ENCODE results near the gene KCNA5.

The KCNA5 gene

GRCh38 chr12:5087831-5088554 lies 44.3 kb downstream of the KCNA5 start:
- ATAC-seq (ENCODE audit: low read depth) (no peak), DNase-seq (ENCODE audit: low spot score) (no peak)
- TF ChIP-seq CTCF (IDR thresholded peaks at IDR 0.05; ENCODE audit: poor library complexity, severe bottlenecking), result no peak
- Histone ChIP-seq H3K4me3 (ENCODE audit: severe bottlenecking) (no peak overlapping the region), H3K27ac (ENCODE audit: poor library complexity, severe bottlenecking) (no peak overlapping the region), H3K4me1 (ENCODE audit: insufficient read depth, poor library complexity, severe bottlenecking) (no peaks in the 10 kb centered on the region), H3K27me3 (ENCODE audit: insufficient read depth, poor library complexity, severe bottlenecking) (no peaks in the 10 kb centered on the region), H3K9me3 (ENCODE audit: severe bottlenecking) (no peaks in the 10 kb centered on the region), H3K36me3 (ENCODE audit: low read depth) (no peaks in the 10 kb centered on the region)

GRCh38 chr12:5088586-5089264 lies 45.0 kb downstream of the KCNA5 start:
- no peak for TF ChIP-seq CTCF (IDR thresholded peaks at IDR 0.05; ENCODE audit: poor library complexity, severe bottlenecking)
- ATAC-seq (ENCODE audit: low read depth), result no peak; the same call in 2 of the 3 replicates
- Histone ChIP-seq H3K4me1 (ENCODE audit: insufficient read depth, poor library complexity, severe bottlenecking) (no peaks in the 10 kb centered on the region), H3K36me3 (ENCODE audit: low read depth) (no peaks in the 10 kb centered on the region), H3K27ac (ENCODE audit: poor library complexity, severe bottlenecking) (no peak overlapping the region), H3K4me3 (ENCODE audit: severe bottlenecking) (no peak overlapping the region), H3K27me3 (ENCODE audit: insufficient read depth, poor library complexity, severe bottlenecking) (no peaks in the 10 kb centered on the region), H3K9me3 (ENCODE audit: severe bottlenecking) (no peaks in the 10 kb centered on the region)
- DNase-seq (ENCODE audit: low spot score), result no peak

- H3K27ac ChIP-seq (ENCODE audit: poor library complexity, severe bottlenecking), result no peak overlapping the region
- ATAC-seq (ENCODE audit: low read depth), result no peak
- no peaks in the 10 kb centered on the region for H3K27me3 ChIP-seq (ENCODE audit: insufficient read depth, poor library complexity, severe bottlenecking)
- no peak for DNase-seq (ENCODE audit: low spot score)
- no peaks in the 10 kb centered on the region for H3K9me3 ChIP-seq (ENCODE audit: severe bottlenecking)
- H3K36me3 ChIP-seq (ENCODE audit: low read depth), result no peaks in the 10 kb centered on the region
- H3K4me1 ChIP-seq (ENCODE audit: insufficient read depth, poor library complexity, severe bottlenecking), result no peaks in the 10 kb centered on the region
- H3K4me3 ChIP-seq (ENCODE audit: severe bottlenecking), result no peak overlapping the region
- no peak for TF ChIP-seq CTCF (IDR thresholded peaks at IDR 0.05; ENCODE audit: poor library complexity, severe bottlenecking)
Measured at GRCh38 chr12:5094551-5094950, 50.9 kb downstream of the KCNA5 start.

GRCh38 chr12:5094986-5095385 lies 51.3 kb downstream of the KCNA5 start:
- no peaks in the 10 kb centered on the region for H3K9me3 ChIP-seq (ENCODE audit: severe bottlenecking)
- no peak overlapping the region for H3K4me3 ChIP-seq (ENCODE audit: severe bottlenecking)
- H3K27ac ChIP-seq (ENCODE audit: poor library complexity, severe bottlenecking), result no peak overlapping the region
- ATAC-seq (ENCODE audit: low read depth) (no peak), DNase-seq (ENCODE audit: low spot score) (no peak)
- H3K4me1 ChIP-seq (ENCODE audit: insufficient read depth, poor library complexity, severe bottlenecking), result no peaks in the 10 kb centered on the region
- TF ChIP-seq CTCF (IDR thresholded peaks at IDR 0.05; ENCODE audit: poor library complexity, severe bottlenecking), result no peak
- H3K27me3 ChIP-seq (ENCODE audit: insufficient read depth, poor library complexity, severe bottlenecking), result no peaks in the 10 kb centered on the region
- H3K36me3 ChIP-seq (ENCODE audit: low read depth), result no peaks in the 10 kb centered on the region

Data from RWPE2 (cell line).